Measurements from ENCODE around the gene POLR3H. TPM values are rescaled to one million over a fixed set of nuclear protein-coding genes. Genes with fewer than 3 reads are reported as not detected.

Gene POLR3H
- total and polyA plus RNA-seq, 10 of the 15 experiments (the other 5 are each of a cell fraction or from before 2014, with no cell fraction given) = 3.5 to 62.7 (median 24.6) TPM

- TF ChIP-seq CUX1 (IDR thresholded peaks at IDR 0.05; ENCODE audit: insufficient replicate concordance, low read depth, low read length) (no peak), CHD1 (IDR thresholded peaks at IDR 0.05; ENCODE audit: low read depth, low read length) (no peak), ZBTB33 (IDR thresholded peaks at IDR 0.05) (no peak), GATAD2B (conservative IDR thresholded peaks at IDR 0.05; ENCODE audit: low read depth) (no peak), STAT3 (IDR thresholded peaks at IDR 0.05; ENCODE audit: low read depth, low read length) (no peak), SMC3 (IDR thresholded peaks at IDR 0.05; ENCODE audit: borderline replicate concordance, low read length) (no peak)
Observed at GRCh38 chr22:41480397-41480735, 63.9 kb downstream of the POLR3H start (continued).

Data from GM12878 (cell line).